ENCODE data around the gene HIPK3.

GRCh38 chr11:33264926-33265325 lies 7.7 kb downstream of the HIPK3 start:
- TF ChIP-seq CTCF (IDR thresholded peaks at IDR 0.05) (no peak), EP300 (IDR thresholded peaks at IDR 0.05) (no peak), POLR2A (IDR thresholded peaks at IDR 0.05) (no peak)

Measured in gastroesophageal sphincter (tissue), 3 donors.